DMS153 treated with DMSO at 0.1 percent for 48 hours (cell line): ENCODE data around the gene STARD8.

Experiments
- DNase-seq: peaks from one replicate; lab custom pipeline; 2025; ENCODE audit not compliant: unreplicated experiment; lab: John Stamatoyannopoulos, UW

The STARD8 gene

GRCh38 chrX:68748030-68748429 is 100.6 kb downstream of the STARD8 start:
- DNase-seq: no peak

- DNase-seq: no peak
Observed at GRCh38 chrX:68749426-68749825, 102.0 kb downstream of the STARD8 start.

- no peak for DNase-seq
Observed at GRCh38 chrX:68750316-68750715, 102.8 kb downstream of the STARD8 start.

GRCh38 chrX:68751372-68751771 is 103.9 kb downstream of the STARD8 start:
- DNase-seq: no peak

GRCh38 chrX:68753218-68753617 is 105.8 kb downstream of the STARD8 start:
- DNase-seq: no peak

- DNase-seq: no peak
Observed at GRCh38 chrX:68754406-68754805, 106.9 kb downstream of the STARD8 start.

GRCh38 chrX:68755616-68756125 is 108.2 kb downstream of the STARD8 start:
- no peak for DNase-seq

- no peak for DNase-seq
Observed at GRCh38 chrX:68757331-68757730, 109.9 kb downstream of the STARD8 start.

GRCh38 chrX:68757731-68758130 is 110.3 kb downstream of the STARD8 start:
- no peak for DNase-seq

- DNase-seq: no peak
Observed at GRCh38 chrX:68758671-68759070, 111.2 kb downstream of the STARD8 start.

GRCh38 chrX:68761086-68761485 is 113.6 kb downstream of the STARD8 start:
- no peak for DNase-seq

GRCh38 chrX:68762766-68763165 is 115.3 kb downstream of the STARD8 start:
- DNase-seq: no peak

- DNase-seq: no peak
Observed at GRCh38 chrX:68763481-68763880, 116.0 kb downstream of the STARD8 start.
